Endothelial cell of umbilical vein (primary cell): Measurements from ENCODE around the gene MAN1A1. TPM values are rescaled to one million over a fixed set of nuclear protein-coding genes. Genes with fewer than 3 reads are reported as not detected.

Source experiments
- BruUV-seq: library from RNA; stranded (reverse); fragments of 400-500 nt; replicated peaks from 2 replicates; lab custom pipeline; 2021; lab: Mats Ljungman, UMichigan
- CTCF ChIA-PET: fragments of 300-600, 350-600 bp; sonication (Branson Sonifier 250); formaldehyde crosslinking; loops from one replicate; lab custom pipeline; 2021; ENCODE audit warnings: antibody characterized with exemption, inconsistent platforms; lab: Charles Lee
- POLR2A ChIA-PET: fragments of 300-600, 350-600 bp; sonication (Branson Sonifier 250); formaldehyde crosslinking; loops from one replicate; lab custom pipeline; 2021; ENCODE audit warnings: antibody characterized with exemption, inconsistent platforms; lab: Charles Lee
- DNase-seq: peaks from one replicate; pipeline ENCODE4 v3.0.0-alpha.2; 2011; ENCODE audit warnings: low read depth, low spot score
- FAIRE-seq: peaks from 2 replicates; lab custom pipeline; 2011; peaks lifted over from hg19 to GRCh38; lab: Jason Lieb, UNC
- H2AFZ ChIP-seq: 2 replicates; pipeline ENCODE4 v1.6.0; 2012; ENCODE audit warnings: low read depth, low read length, control low read depth, inconsistent platforms
- H3K27ac ChIP-seq: 2 replicates; pipeline ENCODE4 v1.5.1; 2011; ENCODE audit warnings: low read depth, mild to moderate bottlenecking, control low read depth, low read length, moderate library complexity; ENCODE audit not compliant: insufficient read depth
- H3K27me3 ChIP-seq, 2 experiments: 2 replicates each; pipeline versions ENCODE4 v1.6.0 to v1.6.1; 2011; ENCODE audit warnings: low read length in 2 of 2, mixed read lengths in 1 of 2; ENCODE audit not compliant: control insufficient read depth in 2 of 2, insufficient read depth in 2 of 2
- H3K36me3 ChIP-seq, 2 experiments: 2 replicates in 1 of 2; 3 replicates in 1 of 2; pipeline ENCODE4 v1.5.1; 2011; ENCODE audit warnings: low read length in 2 of 2, mild to moderate bottlenecking in 1 of 2, moderate library complexity in 1 of 2; ENCODE audit not compliant: control insufficient read depth in 2 of 2, insufficient read depth in 2 of 2; ENCODE audit errors: extremely low read depth in 1 of 2
- H3K4me1 ChIP-seq: 3 replicates; pipeline ENCODE4 v1.5.1; 2011; ENCODE audit warnings: mild to moderate bottlenecking, low read length; ENCODE audit not compliant: control insufficient read depth, insufficient read depth; ENCODE audit errors: extremely low read depth
- H3K4me2 ChIP-seq: 2 replicates; pipeline ENCODE4 v1.6.1; 2011; ENCODE audit warnings: low read length, control low read depth, mixed read lengths; ENCODE audit not compliant: insufficient read depth
- H3K4me3 ChIP-seq, 3 experiments: fragments of 200-600 bp in 1 of 3; sonication (generic), shearing (Covaris generic) in 1 of 3; replicated peaks in 1 of 3; 2 replicates each; pipeline ENCODE4 v1.5.1; 2011 to 2016; ENCODE audit warnings: control low read depth in 3 of 3, low read length in 3 of 3, mild to moderate bottlenecking in 2 of 3, inconsistent platforms in 1 of 3, low read depth in 1 of 3, moderate library complexity in 1 of 3; ENCODE audit not compliant: insufficient read depth in 1 of 3
- H3K79me2 ChIP-seq: 2 replicates; pipeline ENCODE4 v1.6.0; 2012; ENCODE audit warnings: low read length, inconsistent platforms; ENCODE audit not compliant: control insufficient read depth, insufficient read depth
- H3K9ac ChIP-seq: replicated peaks from 2 replicates; pipeline ENCODE3; 2011; ENCODE audit warnings: low read length, control low read depth; ENCODE audit not compliant: insufficient read depth; ENCODE audit errors: extremely low read depth
- H3K9me1 ChIP-seq: replicated peaks from 3 replicates; pipeline ENCODE4 v1.6.0; 2011; ENCODE audit warnings: mild to moderate bottlenecking, low read length; ENCODE audit not compliant: control insufficient read depth, insufficient read depth; ENCODE audit errors: extremely low read depth
- H3K9me3 ChIP-seq: replicated peaks from 2 replicates; pipeline ENCODE4 v1.5.1; 2012; ENCODE audit warnings: low read length, inconsistent platforms; ENCODE audit not compliant: control insufficient read depth, insufficient read depth
- H4K20me1 ChIP-seq: replicated peaks from 2 replicates; pipeline ENCODE3; 2011; ENCODE audit warnings: mild to moderate bottlenecking, low read length; ENCODE audit not compliant: control insufficient read depth, insufficient read depth; ENCODE audit errors: extremely low read depth
- EZH2 ChIP-seq: IDR thresholded peaks from 2 replicates; pipeline ENCODE4 v1.6.1; 2012; ENCODE audit warnings: borderline replicate concordance, low read depth, mild to moderate bottlenecking, moderate library complexity, low read length, inconsistent platforms; ENCODE audit not compliant: severe bottlenecking
- FOS ChIP-seq: IDR thresholded peaks from 2 replicates; pipeline ENCODE4 v1.6.1; 2011; ENCODE audit warnings: mild to moderate bottlenecking, low read length, moderate library complexity, borderline replicate concordance; ENCODE audit not compliant: insufficient read depth
- GATA2 ChIP-seq: IDR thresholded peaks from 2 replicates; pipeline ENCODE4 v1.7.0; 2011; ENCODE audit warnings: low read depth, mild to moderate bottlenecking, moderate library complexity, mixed read lengths, low read length; ENCODE audit not compliant: insufficient read length, insufficient read depth
- JUN ChIP-seq: IDR thresholded peaks from 2 replicates; pipeline ENCODE4 v1.6.1; 2011; ENCODE audit warnings: borderline replicate concordance, low read depth; ENCODE audit not compliant: insufficient read length, insufficient read depth
- MAX ChIP-seq: IDR thresholded peaks from 2 replicates; pipeline ENCODE4 v1.6.1; 2011; ENCODE audit not compliant: insufficient read depth, insufficient read length
- MYC ChIP-seq: IDR thresholded peaks from one replicate; pipeline ENCODE4 v1.6.1; 2011; ENCODE audit warnings: mild to moderate bottlenecking, low read depth, low read length
- POLR2A ChIP-seq: IDR thresholded peaks from 2 replicates; pipeline ENCODE4 v1.6.1; 2012; ENCODE audit warnings: low read depth, mild to moderate bottlenecking, control low read depth, low read length
- POLR2AphosphoS5 ChIP-seq: IDR thresholded peaks from 2 replicates; pipeline ENCODE4 v1.6.1; 2012; ENCODE audit warnings: low read depth, mild to moderate bottlenecking, control low read depth, low read length, moderate library complexity; ENCODE audit not compliant: insufficient read depth
- dilution Hi-C: fragments of 300-500 bp; cut with MboI; formaldehyde crosslinking; loops from one replicate; pipeline ENCODE4 v1.15.0; 2019; ENCODE audit warnings: low sequenced_read_pairs; ENCODE audit not compliant: extremely low pct_ligation_motif_present
- intact Hi-C: fragments of 100-400 bp; cut with micrococcal nuclease; formaldehyde crosslinking; loops from one replicate; pipeline ENCODE4 v1.10.0; 2022
- polyA plus RNA-seq, 4 experiments: library from polyadenylated mRNA; depleted of rRNA in 3 of 4; stranded (reverse) in 3 of 4; unstranded in 1 of 4; fragments of >200 nt; gene quantifications; 2 replicates each; pipeline versions ENCODE4 v1.2.1 to v1.2.3, GENCODE V29; 2011 to 2012; ENCODE audit warnings: missing spikeins in 1 of 4
- total RNA-seq: library from RNA; stranded (reverse); gene quantifications from 2 replicates; pipeline ENCODE4 v1.2.3, GENCODE V29; 2021
- TF ChIP-seq, protein P1 (sequence below), 2 donors: IDR thresholded peaks; 1 replicate in 1 of 2; 2 replicates in 1 of 2; pipeline ENCODE4 v1.5.1; 2011; ENCODE audit warnings: low read length in 2 of 2, mild to moderate bottlenecking in 2 of 2, moderate library complexity in 2 of 2, control low read depth in 1 of 2, inconsistent platforms in 1 of 2, low read depth in 1 of 2; ENCODE audit not compliant: insufficient read depth in 1 of 2; ENCODE audit errors: extremely low read depth in 1 of 2

Gene MAN1A1
- total and polyA plus RNA-seq, 2 donors (not counting 3 experiments of a cell fraction or from before 2014, with no cell fraction given) = 3.3 to 12.9 TPM

DNA sequence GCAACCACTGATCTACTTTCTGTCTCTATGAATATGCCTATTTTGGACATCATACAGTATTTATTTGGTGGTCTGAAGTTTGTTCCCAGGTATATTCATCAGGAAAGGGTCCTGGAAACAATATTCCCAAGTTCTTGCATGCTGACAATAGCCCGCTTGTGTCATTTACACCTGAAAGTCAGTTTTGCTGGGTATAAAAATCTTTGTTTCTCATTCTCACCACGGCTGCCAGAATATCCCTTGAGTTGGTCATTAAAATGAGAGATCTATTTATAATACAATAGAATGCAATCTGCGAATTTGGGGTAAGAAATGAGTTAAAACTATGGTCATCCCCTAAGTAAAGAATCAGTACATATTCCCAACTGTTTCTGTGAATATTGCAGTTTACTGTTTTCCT is 79.0 kb downstream of the MAN1A1 start:
- H3K27ac ChIP-seq = no peak overlapping the region
- H3K4me3 ChIP-seq = no peak overlapping the region
- H3K4me1 ChIP-seq = no peaks in the 10 kb centered on the region
- no peak overlapping the region for H3K9ac ChIP-seq
- CTCF ChIA-PET = no interaction called here
- no peaks in the 10 kb centered on the region for H4K20me1 ChIP-seq
- no peaks in the 10 kb centered on the region for H3K9me1 ChIP-seq
- no TSS peak for BruUV-seq
- H3K36me3 ChIP-seq = no peaks in the 10 kb centered on the region
- no peak for TF ChIP-seq EZH2
- TF ChIP-seq JUN = no peak
- no peak for TF ChIP-seq MYC
- TF ChIP-seq POLR2A = no peak
- TF ChIP-seq POLR2AphosphoS5 = no peak
- TF ChIP-seq MAX = no peak
- TF ChIP-seq FOS = no peak
- TF ChIP-seq, protein P1, sequence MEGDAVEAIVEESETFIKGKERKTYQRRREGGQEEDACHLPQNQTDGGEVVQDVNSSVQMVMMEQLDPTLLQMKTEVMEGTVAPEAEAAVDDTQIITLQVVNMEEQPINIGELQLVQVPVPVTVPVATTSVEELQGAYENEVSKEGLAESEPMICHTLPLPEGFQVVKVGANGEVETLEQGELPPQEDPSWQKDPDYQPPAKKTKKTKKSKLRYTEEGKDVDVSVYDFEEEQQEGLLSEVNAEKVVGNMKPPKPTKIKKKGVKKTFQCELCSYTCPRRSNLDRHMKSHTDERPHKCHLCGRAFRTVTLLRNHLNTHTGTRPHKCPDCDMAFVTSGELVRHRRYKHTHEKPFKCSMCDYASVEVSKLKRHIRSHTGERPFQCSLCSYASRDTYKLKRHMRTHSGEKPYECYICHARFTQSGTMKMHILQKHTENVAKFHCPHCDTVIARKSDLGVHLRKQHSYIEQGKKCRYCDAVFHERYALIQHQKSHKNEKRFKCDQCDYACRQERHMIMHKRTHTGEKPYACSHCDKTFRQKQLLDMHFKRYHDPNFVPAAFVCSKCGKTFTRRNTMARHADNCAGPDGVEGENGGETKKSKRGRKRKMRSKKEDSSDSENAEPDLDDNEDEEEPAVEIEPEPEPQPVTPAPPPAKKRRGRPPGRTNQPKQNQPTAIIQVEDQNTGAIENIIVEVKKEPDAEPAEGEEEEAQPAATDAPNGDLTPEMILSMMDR (IDR thresholded peaks at IDR 0.05; ENCODE audit: extremely low read depth in 1 of 2, insufficient read depth in 1 of 2, low read depth in 1 of 2, low read length in 2 of 2) = no peak
- TF ChIP-seq GATA2 = no peak
- H3K79me2 ChIP-seq = no peaks in the 10 kb centered on the region
- H3K9me3 ChIP-seq = peaks cover 3% of the 10 kb centered on the region
- H3K4me2 ChIP-seq = no peak overlapping the region
- H3K27me3 ChIP-seq = no peaks in the 10 kb centered on the region
- intact Hi-C loops = no loop called here
- H2AFZ ChIP-seq = no peak overlapping the region
- POLR2A ChIA-PET = no interaction called here
- dilution Hi-C loops = no loop called here
- FAIRE-seq (no peak), DNase-seq (no peak)
